Measurements from ENCODE around the gene CLIP2. TPM values are rescaled to one million over a fixed set of nuclear protein-coding genes. Genes with fewer than 3 reads are reported as not detected.
"Not testable (repeated sequence)": the region's sequence is repeated elsewhere in the genome, so short reads cannot be mapped to it uniquely, and the experiment has no call there.

The CLIP2 gene
- total RNA-seq, 4 donors from 2014 or later, result 9.6 to 23.3 (median 16.4) TPM

DNA sequence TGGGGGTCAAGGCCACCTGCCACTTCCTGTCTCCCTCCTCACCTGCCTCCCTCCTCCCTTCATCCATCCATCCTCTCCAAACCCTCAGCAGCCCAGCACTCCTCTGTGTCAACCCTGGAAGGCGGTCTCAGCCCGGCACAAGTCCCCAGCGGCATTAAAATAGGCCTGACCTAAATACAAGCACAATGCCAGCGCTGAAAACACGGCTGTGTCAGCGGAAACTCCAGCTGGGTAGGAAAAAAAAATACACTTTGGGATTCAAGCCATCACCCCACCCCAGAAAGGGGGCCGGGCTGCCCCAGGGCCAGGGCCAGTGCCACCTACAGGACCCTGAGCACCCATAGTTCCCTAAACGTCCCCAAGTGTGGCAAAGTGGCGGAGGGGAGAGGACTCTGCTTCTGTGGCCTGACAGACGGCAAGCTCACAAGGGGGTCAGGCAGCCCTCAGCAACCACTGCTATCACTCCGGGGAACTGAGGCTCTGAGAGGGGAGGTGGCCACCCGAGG is 141.8 kb downstream of the CLIP2 start:
- no peak for TF ChIP-seq CTCF (IDR thresholded peaks at IDR 0.05)
- DNase-seq (ENCODE audit: low spot score) (no peak), ATAC-seq (ENCODE audit: low FRiP score) (no peak)

DNA sequence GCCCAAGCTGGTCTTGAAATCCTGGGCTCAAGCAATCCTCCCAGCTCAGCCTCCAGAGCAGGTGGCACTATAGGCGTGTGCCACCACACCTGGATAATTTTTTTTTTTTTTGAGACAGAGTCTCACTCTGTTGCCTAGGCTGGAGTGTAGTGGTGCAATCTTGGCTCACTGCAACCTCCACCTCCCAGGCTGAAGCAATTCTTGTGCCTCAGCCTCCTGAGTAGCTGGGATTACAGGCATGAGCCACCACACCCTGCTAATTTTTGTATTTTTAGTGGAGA is 148.0 kb downstream of the CLIP2 start:
- not testable (repeated sequence) for DNase-seq (ENCODE audit: low spot score); ATAC-seq (ENCODE audit: low FRiP score)

DNA sequence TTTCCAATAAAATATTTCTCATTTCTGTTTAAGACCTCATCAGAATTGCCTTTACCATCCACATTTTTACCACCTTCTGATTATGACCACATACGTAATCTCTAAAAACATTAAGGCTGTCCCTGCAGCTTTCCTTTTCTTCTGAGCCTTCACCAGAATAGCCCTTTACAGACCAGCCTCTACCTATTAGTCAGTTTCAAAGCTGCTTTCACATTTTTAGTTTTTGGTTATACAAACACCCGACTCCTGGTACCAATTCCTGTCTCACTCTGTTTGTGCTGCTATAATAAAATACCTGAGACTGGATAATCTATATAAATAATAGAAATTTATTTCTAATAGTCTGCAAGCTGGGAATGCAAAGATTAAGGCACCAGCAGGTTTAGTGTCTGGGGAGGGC is 149.1 kb downstream of the CLIP2 start:
- ATAC-seq (ENCODE audit: low FRiP score) (no peak), DNase-seq (ENCODE audit: low spot score) (no peak)
- TF ChIP-seq CTCF (IDR thresholded peaks at IDR 0.05), result no peak

GRCh38 chr7:74439541-74439940 is 150.3 kb downstream of the CLIP2 start:
- DNase-seq (ENCODE audit: low spot score) (no peak), ATAC-seq (ENCODE audit: low FRiP score) (no peak)
- TF ChIP-seq CTCF (IDR thresholded peaks at IDR 0.05), result no peak

- DNase-seq (ENCODE audit: low spot score); ATAC-seq (ENCODE audit: low FRiP score): not testable (repeated sequence)
These were observed 150.9 kb downstream of the CLIP2 start for GRCh38 chr7:74440143-74440542.

DNA sequence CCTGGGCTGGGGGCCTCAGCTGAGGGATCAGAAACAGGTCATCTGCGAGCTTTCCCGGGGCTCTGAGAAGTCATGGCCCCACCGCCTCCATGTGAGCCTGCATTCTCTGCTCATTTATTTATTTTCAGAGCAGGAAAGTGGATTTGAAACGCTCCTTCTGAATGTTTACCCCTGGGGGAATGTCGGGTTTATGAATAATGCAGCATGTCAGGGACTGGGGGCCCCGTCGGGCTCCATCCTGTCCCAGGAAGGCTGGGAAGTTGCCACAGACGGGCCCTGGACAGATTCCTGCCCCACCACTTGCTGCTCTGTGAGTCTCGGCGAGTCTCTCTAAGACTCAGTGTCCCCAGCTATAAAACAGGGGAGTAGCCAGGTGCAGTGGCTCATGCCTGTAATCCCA is 152.6 kb downstream of the CLIP2 start:
- no peak for DNase-seq (ENCODE audit: low spot score)
- ATAC-seq (ENCODE audit: low FRiP score), result no peak
- no peak for TF ChIP-seq CTCF (IDR thresholded peaks at IDR 0.05)

DNA sequence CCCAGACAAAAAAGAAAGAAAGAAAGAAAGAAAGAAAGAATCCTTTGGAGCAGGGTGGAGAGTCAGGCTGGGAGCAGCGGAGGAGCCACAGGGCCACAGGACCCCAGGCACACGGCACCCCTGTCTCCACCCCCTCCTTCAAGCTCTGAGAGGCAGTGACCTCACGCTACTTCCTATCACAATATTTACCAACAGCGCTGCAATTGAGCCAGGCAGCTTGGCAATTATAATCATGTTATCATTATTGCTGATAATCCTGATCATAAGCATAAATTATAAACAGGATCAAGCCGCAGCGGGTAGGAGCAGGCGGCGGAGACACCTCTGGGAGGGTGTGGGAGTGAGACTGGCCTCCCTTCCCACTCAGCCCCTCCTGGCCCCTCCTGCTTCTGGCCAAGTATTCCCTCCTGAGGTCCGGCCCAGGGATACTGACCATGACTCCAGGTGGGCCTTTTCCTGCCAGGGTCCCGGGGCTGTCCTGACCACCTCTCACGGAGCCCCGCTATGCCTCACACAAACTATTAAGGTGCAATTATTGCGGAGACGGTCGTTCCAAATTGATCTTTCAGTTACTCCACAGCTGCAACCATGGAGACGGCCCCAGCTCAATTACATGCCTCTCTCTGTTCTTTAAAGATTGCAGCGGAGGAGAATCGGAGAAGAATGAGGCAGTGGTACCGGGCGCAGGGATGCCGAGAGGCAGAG is 154.5 kb downstream of the CLIP2 start:
- no peak for TF ChIP-seq CTCF (IDR thresholded peaks at IDR 0.05)
- DNase-seq (ENCODE audit: low spot score) (no peak), ATAC-seq (ENCODE audit: low FRiP score) (no peak)

DNA sequence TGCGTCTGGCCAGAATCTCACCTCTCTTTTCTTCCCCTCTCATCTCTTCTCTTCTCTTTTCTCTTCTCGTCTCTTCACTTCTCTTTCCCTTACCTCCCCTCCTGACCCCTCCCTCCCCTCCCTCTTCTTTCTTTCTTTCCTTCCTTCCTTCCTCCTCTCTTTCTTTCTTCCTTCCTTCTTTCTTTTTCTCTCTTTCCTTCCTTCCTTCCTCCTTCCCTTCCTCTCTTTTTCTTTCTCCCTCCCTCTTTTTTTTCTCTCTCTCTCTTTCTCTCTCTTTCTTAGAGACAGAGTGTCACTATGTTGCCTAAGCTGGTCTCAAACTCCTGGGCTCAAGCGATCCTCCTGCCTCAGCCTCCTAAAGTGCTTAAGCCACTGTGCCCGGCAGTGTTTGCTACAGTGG is 159.9 kb downstream of the CLIP2 start:
- ATAC-seq (ENCODE audit: low FRiP score), result no peak
- TF ChIP-seq CTCF (IDR thresholded peaks at IDR 0.05), result no peak

More for the DNA sequence above, 159.9 kb downstream of the CLIP2 start:
- no peak for DNase-seq (ENCODE audit: low spot score)

Data from omental fat pad (tissue), 4 donors.